ENCODE data around the gene LY6G6F. TPM values are rescaled to one million over a fixed set of nuclear protein-coding genes. Genes with fewer than 3 reads are reported as not detected.

LY6G6F gene
- total and polyA plus RNA-seq, 4 donors = 0.21 to 2.2 TPM; not detected in 2

DNA sequence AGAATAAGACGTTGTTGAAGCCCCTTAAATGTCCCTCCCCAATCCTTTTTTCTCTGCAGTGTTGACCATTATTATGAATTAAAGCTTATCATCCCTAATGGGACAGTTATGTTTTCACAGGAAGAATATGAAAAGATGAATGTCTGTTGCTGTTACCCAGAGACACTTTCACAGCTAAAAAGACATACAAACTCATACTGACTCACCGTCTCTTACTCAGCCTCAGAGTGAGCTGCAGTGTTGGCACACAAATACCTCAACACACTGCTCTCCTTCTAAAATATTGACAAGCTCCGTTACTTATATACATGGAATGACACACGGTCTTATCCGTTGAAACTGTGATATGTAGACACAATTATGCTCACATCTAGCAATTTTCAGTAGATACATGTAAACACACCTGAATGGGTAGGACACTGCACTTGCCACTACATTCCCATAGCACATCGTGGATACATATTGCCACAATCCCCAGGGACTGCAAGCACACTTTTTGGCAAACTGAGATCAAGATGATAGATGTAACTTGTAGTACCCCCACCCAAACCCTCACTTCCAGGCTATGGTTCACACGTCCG is 46.2 kb downstream of the LY6G6F start:
- H3K36me3 ChIP-seq (ENCODE audit: control insufficient read depth in 4 of 4, insufficient read depth in 4 of 4, low read length in 4 of 4) = peaks cover 0 to 1% (median 0%) of the 10 kb centered on the region in 4 donors
- H3K4me3 ChIP-seq = no peak overlapping the region
- 76 to 80% methylated on average over 8 of the region's 8 CpGs for WGBS, 2 donors
- no peak overlapping the region for H3K27ac ChIP-seq (ENCODE audit: low read depth in 1 of 2, low read length in 1 of 2)
- DNase-seq (no peak), ATAC-seq (ENCODE audit: insufficient read depth, low FRiP score) (no peak)
- TF ChIP-seq, protein P1, sequence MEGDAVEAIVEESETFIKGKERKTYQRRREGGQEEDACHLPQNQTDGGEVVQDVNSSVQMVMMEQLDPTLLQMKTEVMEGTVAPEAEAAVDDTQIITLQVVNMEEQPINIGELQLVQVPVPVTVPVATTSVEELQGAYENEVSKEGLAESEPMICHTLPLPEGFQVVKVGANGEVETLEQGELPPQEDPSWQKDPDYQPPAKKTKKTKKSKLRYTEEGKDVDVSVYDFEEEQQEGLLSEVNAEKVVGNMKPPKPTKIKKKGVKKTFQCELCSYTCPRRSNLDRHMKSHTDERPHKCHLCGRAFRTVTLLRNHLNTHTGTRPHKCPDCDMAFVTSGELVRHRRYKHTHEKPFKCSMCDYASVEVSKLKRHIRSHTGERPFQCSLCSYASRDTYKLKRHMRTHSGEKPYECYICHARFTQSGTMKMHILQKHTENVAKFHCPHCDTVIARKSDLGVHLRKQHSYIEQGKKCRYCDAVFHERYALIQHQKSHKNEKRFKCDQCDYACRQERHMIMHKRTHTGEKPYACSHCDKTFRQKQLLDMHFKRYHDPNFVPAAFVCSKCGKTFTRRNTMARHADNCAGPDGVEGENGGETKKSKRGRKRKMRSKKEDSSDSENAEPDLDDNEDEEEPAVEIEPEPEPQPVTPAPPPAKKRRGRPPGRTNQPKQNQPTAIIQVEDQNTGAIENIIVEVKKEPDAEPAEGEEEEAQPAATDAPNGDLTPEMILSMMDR (IDR thresholded peaks at IDR 0.05; ENCODE audit: control extremely low read depth, extremely low read depth) = no peak
- no peaks in the 10 kb centered on the region for H3K27me3 ChIP-seq (ENCODE audit: control insufficient read depth in 3 of 3, insufficient read depth in 3 of 3, low read length in 2 of 3)
- H3K4me1 ChIP-seq (ENCODE audit: control insufficient read depth in 5 of 5, insufficient read depth in 5 of 5, low read length in 5 of 5) = no peaks in the 10 kb centered on the region
- H3K9ac ChIP-seq (ENCODE audit: insufficient read depth in 1 of 2, low read length in 2 of 2) = no peak overlapping the region
- no peaks in the 10 kb centered on the region for H3K9me3 ChIP-seq (ENCODE audit: control insufficient read depth in 4 of 4, insufficient read depth in 3 of 4, low read length in 3 of 4)

DNA sequence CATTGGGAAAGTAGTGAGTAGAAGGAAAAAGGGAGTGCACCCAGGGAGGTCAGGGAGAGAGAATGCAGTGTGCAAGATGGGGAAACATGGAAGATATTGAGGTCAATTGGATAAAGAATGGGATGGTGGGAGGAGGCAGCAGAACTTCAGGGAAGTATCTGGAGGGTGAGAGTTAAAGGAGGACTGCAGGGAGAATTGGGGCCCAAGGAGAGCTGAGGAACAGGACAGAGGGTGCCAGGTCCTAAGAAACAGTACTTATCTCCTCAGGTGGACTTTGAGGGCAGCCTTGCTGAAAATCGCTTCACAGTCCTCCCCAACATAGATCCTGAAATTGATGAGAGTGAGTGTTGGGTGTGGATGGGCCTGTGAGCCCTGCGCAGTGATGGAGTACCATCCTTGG is 51.6 kb downstream of the LY6G6F start:
- no peak overlapping the region for H3K9ac ChIP-seq (ENCODE audit: insufficient read depth in 1 of 2, low read length in 2 of 2)
- WGBS, 2 donors = 96 to 98% methylated on average over 2 of the region's 2 CpGs
- TF ChIP-seq, protein P1 (IDR thresholded peaks at IDR 0.05; ENCODE audit: control extremely low read depth, extremely low read depth) = no peak
- H3K4me1 ChIP-seq (ENCODE audit: control insufficient read depth in 5 of 5, insufficient read depth in 5 of 5, low read length in 5 of 5) = peaks cover 0 to 1% (median 0%) of the 10 kb centered on the region in 5 donors
- ATAC-seq (ENCODE audit: insufficient read depth, low FRiP score) (no peak), DNase-seq (no peak)
- no peak overlapping the region for H3K4me3 ChIP-seq
- no peaks in the 10 kb centered on the region for H3K9me3 ChIP-seq (ENCODE audit: control insufficient read depth in 4 of 4, insufficient read depth in 3 of 4, low read length in 3 of 4)
- H3K27me3 ChIP-seq (ENCODE audit: control insufficient read depth in 3 of 3, insufficient read depth in 3 of 3, low read length in 2 of 3) = no peaks in the 10 kb centered on the region
- no peak overlapping the region for H3K27ac ChIP-seq (ENCODE audit: low read depth in 1 of 2, low read length in 1 of 2)
- H3K36me3 ChIP-seq (ENCODE audit: control insufficient read depth in 4 of 4, insufficient read depth in 4 of 4, low read length in 4 of 4) = peaks cover 0 to 3% (median 0%) of the 10 kb centered on the region in 4 donors

Small RNA genes lying within 50 kb of the gene (small RNA-seq; reads per million reads assigned to genes)
- gene LY6G6D (ENCODE audit: low replicate concordance) (not detected), gene MIR4646 (ENCODE audit: low replicate concordance) (0.10 reads per million), gene RF00019 (ENCODE audit: low replicate concordance) (not detected), gene RNU6-850P (ENCODE audit: low replicate concordance) (not detected)

Other genes with a start within 250 kb of the LY6G6F start
Only the 30 nearest of the 39 such genes appear.
- gene NFKBIL1, start 159.3 kb upstream of the LY6G6F start, total RNA-seq = 10 to 100 TPM; 13.5 to 19.2 TPM
- gene NFKBIL1, start 159.3 kb upstream of the LY6G6F start, polyA plus RNA-seq = 10 to 100 TPM; 18.9 to 32.2 TPM
- gene LTA, start 134.6 kb upstream of the LY6G6F start, total RNA-seq = 1 to 10 TPM in 1 of 2 donors, under 1 TPM in 1; 0.54 to 1.2 TPM
- gene LTA, start 134.6 kb upstream of the LY6G6F start, polyA plus RNA-seq = under 1 TPM; 0.28 to 0.40 TPM
- 1 to 10 TPM in 1 of 2 donors, under 1 TPM in 1; 0.23 to 6.6 TPM for gene TNF, start 131.3 kb upstream of the LY6G6F start, total RNA-seq
- gene TNF, start 131.3 kb upstream of the LY6G6F start, polyA plus RNA-seq = 10 to 100 TPM in 1 of 2 donors, 1 to 10 TPM in 1; 1.6 to 15.7 TPM
- gene LTB, start 124.4 kb upstream of the LY6G6F start, total RNA-seq = 10 to 100 TPM in 1 of 2 donors, 1 to 10 TPM in 1; 9.9 to 14.6 TPM
- 10 to 100 TPM in 1 of 2 donors, 1 to 10 TPM in 1; 9.8 to 31.9 TPM for gene LTB, start 124.4 kb upstream of the LY6G6F start, polyA plus RNA-seq
- 10 to 100 TPM in 1 of 2 donors, 1 to 10 TPM in 1; 9.6 to 78.8 TPM for gene LST1, start 120.6 kb upstream of the LY6G6F start, total RNA-seq
- gene LST1, start 120.6 kb upstream of the LY6G6F start, polyA plus RNA-seq = 100 to 1,000 TPM in 1 of 2 donors, 10 to 100 TPM in 1; 96.1 to 164 TPM
- gene NCR3, start 113.9 kb upstream of the LY6G6F start, total RNA-seq = under 1 TPM in 1 of 2 donors, not detected in 1; 0.64 TPM
- under 1 TPM; 0.61 TPM for gene NCR3, start 113.9 kb upstream of the LY6G6F start, polyA plus RNA-seq
- gene AIF1, start 91.6 kb upstream of the LY6G6F start, total RNA-seq = 10 to 100 TPM; 38.7 to 86.0 TPM
- gene AIF1, start 91.6 kb upstream of the LY6G6F start, polyA plus RNA-seq = 100 to 1,000 TPM in 1 of 2 donors, 10 to 100 TPM in 1; 89.9 to 345 TPM
- 100 to 1,000 TPM in 1 of 2 donors, 10 to 100 TPM in 1; 73.7 to 157 TPM for gene PRRC2A, start 86.2 kb upstream of the LY6G6F start, total RNA-seq
- 100 to 1,000 TPM in 1 of 2 donors, 10 to 100 TPM in 1; 90.4 to 115 TPM for gene PRRC2A, start 86.2 kb upstream of the LY6G6F start, polyA plus RNA-seq
- 100 to 1,000 TPM; 164 to 259 TPM for gene BAG6, start 54.2 kb upstream of the LY6G6F start, total RNA-seq
- gene BAG6, start 54.2 kb upstream of the LY6G6F start, polyA plus RNA-seq = 100 to 1,000 TPM; 189 to 322 TPM
- gene APOM, start 51.0 kb upstream of the LY6G6F start, total RNA-seq = 1 to 10 TPM; 1.3 to 2.5 TPM
- 1 to 10 TPM; 2.2 to 8.8 TPM for gene APOM, start 51.0 kb upstream of the LY6G6F start, polyA plus RNA-seq
- 10 to 100 TPM; 18.9 to 26.8 TPM for gene C6orf47, start 46.1 kb upstream of the LY6G6F start, total RNA-seq
- gene C6orf47, start 46.1 kb upstream of the LY6G6F start, polyA plus RNA-seq = 10 to 100 TPM; 23.5 to 24.5 TPM
- gene GPANK1, start 41.9 kb upstream of the LY6G6F start, total RNA-seq = 10 to 100 TPM; 13.3 to 16.6 TPM
- 10 to 100 TPM; 12.7 to 15.7 TPM for gene GPANK1, start 41.9 kb upstream of the LY6G6F start, polyA plus RNA-seq
- 100 to 1,000 TPM; 114 to 123 TPM for gene CSNK2B, start 40.8 kb upstream of the LY6G6F start, total RNA-seq
- 100 to 1,000 TPM; 150 to 154 TPM for gene CSNK2B, start 40.8 kb upstream of the LY6G6F start, polyA plus RNA-seq
- 10 to 100 TPM in 1 of 2 donors, 1 to 10 TPM in 1; 5.7 to 13.7 TPM for gene LY6G5B, start 36.9 kb upstream of the LY6G6F start, total RNA-seq
- 1 to 10 TPM; 7.6 to 8.8 TPM for gene LY6G5B, start 36.9 kb upstream of the LY6G6F start, polyA plus RNA-seq
- 1 to 10 TPM; 3.0 to 5.0 TPM for gene LY6G5C, start 25.8 kb upstream of the LY6G6F start, total RNA-seq
- gene LY6G5C, start 25.8 kb upstream of the LY6G6F start, polyA plus RNA-seq = 1 to 10 TPM; 2.8 to 3.9 TPM
- 10 to 100 TPM; 49.5 to 57.7 TPM for gene ABHD16A, start 3.5 kb upstream of the LY6G6F start, total RNA-seq
- gene ABHD16A, start 3.5 kb upstream of the LY6G6F start, polyA plus RNA-seq = 10 to 100 TPM; 30.6 to 68.6 TPM
- gene LY6G6D, start 8.5 kb downstream of the LY6G6F start, total RNA-seq = not detected
- not detected for gene LY6G6D, start 8.5 kb downstream of the LY6G6F start, polyA plus RNA-seq
- gene LY6G6C, start 14.9 kb downstream of the LY6G6F start, total RNA-seq = not detected
- gene LY6G6C, start 14.9 kb downstream of the LY6G6F start, polyA plus RNA-seq = under 1 TPM; 0.14 to 0.16 TPM
- gene MPIG6B, start 16.5 kb downstream of the LY6G6F start, total RNA-seq = 1 to 10 TPM in 1 of 2 donors, under 1 TPM in 1; 0.64 to 1.1 TPM
- gene MPIG6B, start 16.5 kb downstream of the LY6G6F start, polyA plus RNA-seq = 1 to 10 TPM in 1 of 2 donors, under 1 TPM in 1; 0.45 to 2.3 TPM
- gene DDAH2, start 22.4 kb downstream of the LY6G6F start, total RNA-seq = 10 to 100 TPM; 60.3 to 80.0 TPM
- 100 to 1,000 TPM; 103 to 130 TPM for gene DDAH2, start 22.4 kb downstream of the LY6G6F start, polyA plus RNA-seq
- gene CLIC1, start 29.7 kb downstream of the LY6G6F start, total RNA-seq = 100 to 1,000 TPM; 231 to 368 TPM
- 100 to 1,000 TPM; 387 to 763 TPM for gene CLIC1, start 29.7 kb downstream of the LY6G6F start, polyA plus RNA-seq
- 10 to 100 TPM; 11.6 to 17.8 TPM for gene MSH5, start 33.1 kb downstream of the LY6G6F start, total RNA-seq
- 10 to 100 TPM in 1 of 2 donors, 1 to 10 TPM in 1; 4.5 to 15.1 TPM for gene MSH5, start 33.1 kb downstream of the LY6G6F start, polyA plus RNA-seq
- 1 to 10 TPM; 1.7 to 4.4 TPM for gene SAPCD1, start 55.8 kb downstream of the LY6G6F start, total RNA-seq
- 1 to 10 TPM; 1.3 to 6.3 TPM for gene SAPCD1, start 55.8 kb downstream of the LY6G6F start, polyA plus RNA-seq
- gene VWA7, start 70.5 kb downstream of the LY6G6F start, total RNA-seq = 10 to 100 TPM in 1 of 2 donors, 1 to 10 TPM in 1; 4.6 to 14.2 TPM
- gene VWA7, start 70.5 kb downstream of the LY6G6F start, polyA plus RNA-seq = 1 to 10 TPM; 2.2 to 6.7 TPM
- gene VARS1, start 88.9 kb downstream of the LY6G6F start, total RNA-seq = 10 to 100 TPM; 32.2 to 95.4 TPM
- 10 to 100 TPM; 36.3 to 45.8 TPM for gene VARS1, start 88.9 kb downstream of the LY6G6F start, polyA plus RNA-seq
- gene LSM2, start 100.1 kb downstream of the LY6G6F start, total RNA-seq = 10 to 100 TPM; 22.0 to 39.4 TPM
- gene LSM2, start 100.1 kb downstream of the LY6G6F start, polyA plus RNA-seq = 10 to 100 TPM; 52.0 to 66.7 TPM
- gene HSPA1L, start 108.4 kb downstream of the LY6G6F start, total RNA-seq = 1 to 10 TPM; 1.9 to 2.3 TPM
- 1 to 10 TPM; 1.0 to 1.2 TPM for gene HSPA1L, start 108.4 kb downstream of the LY6G6F start, polyA plus RNA-seq
- gene HSPA1A, start 108.7 kb downstream of the LY6G6F start, total RNA-seq = 1,000 to 10,000 TPM in 1 of 2 donors, 100 to 1,000 TPM in 1; 118 to 1,149 TPM
- 100 to 1,000 TPM in 1 of 2 donors, 10 to 100 TPM in 1; 90.6 to 161 TPM for gene HSPA1A, start 108.7 kb downstream of the LY6G6F start, polyA plus RNA-seq
- gene HSPA1B, start 120.9 kb downstream of the LY6G6F start, total RNA-seq = 1,000 to 10,000 TPM in 1 of 2 donors, 10 to 100 TPM in 1; 99.7 to 1,377 TPM
- 10 to 100 TPM; 33.2 to 99.0 TPM for gene HSPA1B, start 120.9 kb downstream of the LY6G6F start, polyA plus RNA-seq
- gene NEU1, start 156.0 kb downstream of the LY6G6F start, total RNA-seq = 10 to 100 TPM; 53.2 to 71.3 TPM
- 10 to 100 TPM; 69.6 to 82.5 TPM for gene NEU1, start 156.0 kb downstream of the LY6G6F start, polyA plus RNA-seq